ENCODE results near the gene ERC2.

DNA sequence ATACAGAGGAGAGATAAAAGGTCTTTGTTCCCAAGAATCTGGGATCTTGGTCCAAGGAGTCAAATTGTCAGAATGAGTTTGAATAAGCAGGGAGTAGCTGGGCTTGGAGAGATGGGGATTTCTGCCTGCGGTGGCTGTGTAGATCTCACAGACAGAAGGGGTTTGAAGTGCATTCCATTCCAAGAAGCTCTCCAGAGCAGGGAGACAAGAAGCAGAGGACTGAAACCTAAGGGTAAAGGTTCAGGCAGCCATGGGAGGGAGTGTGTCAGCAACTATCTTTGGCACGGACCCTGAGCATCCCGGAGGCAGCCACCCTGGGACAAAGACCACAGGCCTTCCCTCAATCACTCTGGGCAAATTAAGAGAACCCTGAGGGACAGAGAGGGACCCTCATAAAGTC lies 558.9 kb downstream of the ERC2 start:
- TF ChIP-seq, protein P1, sequence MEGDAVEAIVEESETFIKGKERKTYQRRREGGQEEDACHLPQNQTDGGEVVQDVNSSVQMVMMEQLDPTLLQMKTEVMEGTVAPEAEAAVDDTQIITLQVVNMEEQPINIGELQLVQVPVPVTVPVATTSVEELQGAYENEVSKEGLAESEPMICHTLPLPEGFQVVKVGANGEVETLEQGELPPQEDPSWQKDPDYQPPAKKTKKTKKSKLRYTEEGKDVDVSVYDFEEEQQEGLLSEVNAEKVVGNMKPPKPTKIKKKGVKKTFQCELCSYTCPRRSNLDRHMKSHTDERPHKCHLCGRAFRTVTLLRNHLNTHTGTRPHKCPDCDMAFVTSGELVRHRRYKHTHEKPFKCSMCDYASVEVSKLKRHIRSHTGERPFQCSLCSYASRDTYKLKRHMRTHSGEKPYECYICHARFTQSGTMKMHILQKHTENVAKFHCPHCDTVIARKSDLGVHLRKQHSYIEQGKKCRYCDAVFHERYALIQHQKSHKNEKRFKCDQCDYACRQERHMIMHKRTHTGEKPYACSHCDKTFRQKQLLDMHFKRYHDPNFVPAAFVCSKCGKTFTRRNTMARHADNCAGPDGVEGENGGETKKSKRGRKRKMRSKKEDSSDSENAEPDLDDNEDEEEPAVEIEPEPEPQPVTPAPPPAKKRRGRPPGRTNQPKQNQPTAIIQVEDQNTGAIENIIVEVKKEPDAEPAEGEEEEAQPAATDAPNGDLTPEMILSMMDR (IDR thresholded peaks at IDR 0.05; ENCODE audit: low read depth, low read length) = no peak
- TF ChIP-seq, protein P2, sequence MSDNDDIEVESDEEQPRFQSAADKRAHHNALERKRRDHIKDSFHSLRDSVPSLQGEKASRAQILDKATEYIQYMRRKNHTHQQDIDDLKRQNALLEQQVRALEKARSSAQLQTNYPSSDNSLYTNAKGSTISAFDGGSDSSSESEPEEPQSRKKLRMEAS (IDR thresholded peaks at IDR 0.05; ENCODE audit: low read depth, low read length) = no peak

Data from NB4 (cell line).